NK-92 (cell line): Measurements from ENCODE around the gene MACROD2.
"Not testable (repeated sequence)": the region's sequence is repeated elsewhere in the genome, so short reads cannot be mapped to it uniquely, and the experiment has no call there.

Experiments used
- DNase-seq: peaks from one replicate; lab custom pipeline; 2025; ENCODE audit not compliant: unreplicated experiment; lab: John Stamatoyannopoulos, UW

The MACROD2 gene

DNA sequence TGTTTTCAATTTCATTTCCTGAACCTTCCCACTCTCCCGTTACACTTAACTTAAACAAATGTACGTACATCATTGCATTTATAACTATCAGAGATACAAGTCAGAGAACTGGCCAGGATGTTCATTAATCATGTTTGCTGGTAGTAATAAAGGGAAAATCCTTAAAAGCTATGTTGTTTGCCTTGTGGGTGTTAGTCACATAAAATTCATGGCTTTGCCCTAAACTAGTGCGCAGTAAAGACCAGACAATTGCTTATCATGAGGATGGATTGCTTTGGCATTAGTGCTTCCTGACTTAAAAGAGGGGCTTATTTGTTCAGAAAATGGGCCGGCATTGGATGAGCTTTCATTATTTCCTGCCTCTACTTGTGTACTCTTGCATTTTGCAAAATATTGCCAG is 1379.4 kb downstream of the MACROD2 start:
- DNase-seq: no peak

DNA sequence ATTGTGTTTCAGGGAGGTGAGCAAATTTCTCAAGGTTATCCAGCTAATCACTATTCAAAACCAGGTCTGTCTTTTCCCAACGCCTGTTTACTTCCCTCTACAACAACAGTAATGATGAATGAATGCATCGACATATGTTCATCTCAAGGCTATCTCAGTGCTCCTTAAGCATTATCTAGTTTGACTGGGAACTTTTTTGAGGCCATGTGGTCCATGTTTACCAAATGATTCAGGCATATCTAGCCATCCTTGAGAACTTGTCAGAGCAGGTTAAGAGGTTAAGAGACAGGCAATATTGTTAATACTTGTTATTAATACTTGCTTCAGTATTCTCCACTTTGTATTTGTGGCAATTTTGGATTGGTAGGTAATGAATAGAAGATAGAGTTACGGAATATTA is 1380.5 kb downstream of the MACROD2 start:
- no peak for DNase-seq

DNA sequence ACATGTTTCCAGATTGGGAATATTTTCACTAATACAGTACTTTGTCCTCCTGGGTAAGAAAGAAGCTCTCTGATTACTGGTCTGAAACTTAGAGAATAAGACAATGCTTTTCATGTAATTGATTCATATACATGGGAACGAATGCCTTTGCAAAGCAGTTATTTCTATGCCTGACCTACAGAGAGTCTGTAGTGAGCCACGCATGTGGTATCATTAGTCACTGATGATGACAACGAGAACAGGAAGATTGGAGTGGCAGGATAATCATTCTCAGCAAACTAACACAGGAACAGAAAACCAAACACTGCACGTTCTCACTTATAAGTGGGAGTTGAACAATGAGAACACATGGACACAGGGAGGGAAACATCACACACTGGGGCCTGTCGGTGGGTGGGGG is 1382.3 kb downstream of the MACROD2 start:
- not testable (repeated sequence) for DNase-seq

DNA sequence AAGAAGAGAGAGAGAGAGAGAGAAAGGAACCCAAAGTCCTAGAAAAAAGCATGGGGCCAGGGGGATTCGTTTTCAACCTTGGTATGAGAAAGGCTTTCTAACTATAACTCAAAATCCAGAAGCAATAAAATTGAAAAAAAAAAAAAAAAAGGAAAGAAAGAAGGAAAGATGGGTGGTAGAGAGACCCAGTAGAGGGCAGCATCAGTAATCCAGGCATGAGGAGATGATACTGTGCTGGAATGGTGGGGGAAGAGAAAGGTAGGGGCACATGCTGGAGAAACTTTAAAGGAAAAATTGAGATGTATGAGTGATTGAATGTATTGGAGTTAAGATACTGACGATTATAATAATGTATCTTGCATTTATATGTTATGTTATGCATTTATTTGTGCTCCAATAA is 1382.8 kb downstream of the MACROD2 start:
- DNase-seq: no peak

DNA sequence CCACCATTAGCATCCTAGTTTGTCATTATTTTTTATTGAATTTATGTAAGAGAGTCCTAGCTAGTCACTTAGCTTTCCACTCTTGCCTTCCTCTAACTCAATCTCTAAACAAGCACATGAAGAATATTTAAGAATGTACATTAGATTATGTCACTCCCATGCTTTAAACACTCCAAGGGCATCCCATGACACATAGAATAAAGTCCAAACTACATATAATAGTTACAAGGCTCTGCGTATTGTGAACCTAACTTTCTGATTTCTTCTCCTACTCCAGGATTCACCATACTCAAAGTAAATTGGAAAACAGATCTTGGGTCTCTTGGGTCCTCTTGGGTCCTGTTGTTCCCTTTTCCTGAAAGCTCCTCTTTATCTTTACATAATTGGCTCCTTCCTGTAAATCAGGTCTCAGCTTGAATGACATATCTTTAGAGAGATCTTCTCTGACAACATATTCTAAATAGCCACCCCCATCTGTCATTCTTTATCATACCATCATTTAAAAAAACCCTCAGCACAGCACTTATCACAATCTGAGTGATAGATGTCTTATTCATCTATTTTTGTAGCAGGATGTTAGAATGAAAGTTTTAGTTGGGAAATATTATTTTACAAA is 1384.5 kb downstream of the MACROD2 start:
- DNase-seq: no peak

DNA sequence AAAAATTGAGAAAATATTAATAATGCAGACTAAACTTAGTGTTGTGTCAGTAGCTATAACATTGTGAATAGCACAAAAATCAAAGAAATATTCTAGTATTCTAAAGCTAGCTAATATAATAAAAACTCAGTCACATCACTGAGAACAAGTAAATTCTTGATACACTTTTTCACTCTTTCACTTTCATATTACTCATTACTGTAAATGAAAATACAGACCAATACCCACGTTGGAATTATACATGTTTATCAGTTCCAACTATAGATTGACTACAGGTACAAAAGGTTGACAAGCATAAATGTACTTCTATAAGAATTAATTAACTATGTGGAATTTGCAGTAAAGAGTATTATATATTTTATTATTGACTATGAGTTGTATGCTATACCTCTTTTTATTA is 1385.5 kb downstream of the MACROD2 start:
- DNase-seq: no peak

DNA sequence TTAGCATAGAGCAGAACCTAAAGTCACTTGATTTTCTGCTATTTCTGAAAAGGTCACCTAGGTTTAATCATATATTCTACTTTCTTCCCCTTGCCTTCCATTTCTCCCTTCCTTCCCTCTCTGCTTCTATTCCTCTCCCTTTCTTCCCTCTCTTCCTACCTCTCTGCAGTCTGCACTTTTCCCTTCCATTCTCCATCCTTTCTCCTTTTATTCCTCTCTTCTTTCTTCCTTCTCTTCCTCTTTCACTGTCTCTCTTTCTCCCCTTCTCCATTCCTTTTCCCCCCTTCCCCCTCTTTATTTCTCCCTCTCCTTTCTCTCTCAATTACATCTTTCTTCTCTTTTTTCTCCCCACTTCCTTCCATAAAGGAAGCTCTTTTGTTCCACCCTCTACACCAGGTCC is 1391.9 kb downstream of the MACROD2 start:
- no peak for DNase-seq

DNA sequence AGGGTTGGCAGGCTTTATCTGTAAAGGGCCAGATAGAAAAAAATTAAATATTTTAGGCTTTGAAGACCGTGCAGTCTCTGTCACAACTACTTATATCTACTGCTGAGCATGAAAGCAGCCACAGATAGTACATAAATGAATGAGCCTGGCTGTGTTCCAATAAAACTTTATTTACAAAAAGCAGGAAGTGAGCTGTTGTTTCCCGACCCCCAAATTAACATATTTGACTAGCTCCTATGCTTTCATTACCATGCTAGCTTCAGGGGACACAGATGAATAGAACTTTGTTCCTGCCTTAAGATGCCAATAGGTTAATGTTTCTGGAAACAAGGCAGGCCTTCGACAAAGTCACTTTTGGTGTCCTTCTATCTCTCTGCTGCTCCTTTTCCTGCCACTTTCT is 1400.1 kb downstream of the MACROD2 start:
- DNase-seq: no peak

DNA sequence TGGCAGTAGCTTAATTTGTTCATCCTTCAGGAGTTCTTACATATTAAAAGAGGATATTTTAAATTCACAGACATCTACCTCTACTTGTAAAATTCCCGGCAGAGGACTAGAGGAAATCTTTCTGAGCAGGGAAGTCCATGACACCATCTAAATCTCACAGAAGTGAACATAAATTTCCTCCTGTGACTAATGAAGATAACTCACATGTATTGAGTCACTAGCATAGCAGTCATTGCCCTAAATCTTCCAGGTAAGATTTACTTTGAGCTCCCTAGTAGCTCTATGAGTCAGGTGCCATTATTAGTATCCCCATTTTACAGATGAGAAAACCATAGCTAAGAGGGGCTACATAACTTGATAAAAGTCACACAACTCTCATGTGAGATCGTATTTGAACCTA is 1400.7 kb downstream of the MACROD2 start:
- DNase-seq: no peak

DNA sequence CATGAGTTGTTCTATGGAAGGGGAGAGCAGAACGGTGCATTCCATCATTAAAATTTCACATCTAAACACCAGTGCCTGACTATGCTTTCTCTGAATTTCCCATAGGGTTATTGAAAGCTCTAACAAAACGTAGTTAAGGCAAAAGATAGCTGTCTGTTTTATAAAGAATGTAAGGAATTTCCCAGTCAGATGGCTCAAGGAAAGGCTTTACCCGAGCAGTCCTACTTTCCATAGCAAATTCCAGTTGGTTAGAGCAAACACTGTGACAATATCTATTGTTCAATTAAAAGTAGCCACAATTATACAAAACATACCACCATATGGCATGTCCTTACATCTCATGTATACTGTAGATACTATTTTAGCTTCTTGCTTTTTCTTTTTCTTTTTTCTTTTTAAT is 1401.6 kb downstream of the MACROD2 start:
- no peak for DNase-seq

DNA sequence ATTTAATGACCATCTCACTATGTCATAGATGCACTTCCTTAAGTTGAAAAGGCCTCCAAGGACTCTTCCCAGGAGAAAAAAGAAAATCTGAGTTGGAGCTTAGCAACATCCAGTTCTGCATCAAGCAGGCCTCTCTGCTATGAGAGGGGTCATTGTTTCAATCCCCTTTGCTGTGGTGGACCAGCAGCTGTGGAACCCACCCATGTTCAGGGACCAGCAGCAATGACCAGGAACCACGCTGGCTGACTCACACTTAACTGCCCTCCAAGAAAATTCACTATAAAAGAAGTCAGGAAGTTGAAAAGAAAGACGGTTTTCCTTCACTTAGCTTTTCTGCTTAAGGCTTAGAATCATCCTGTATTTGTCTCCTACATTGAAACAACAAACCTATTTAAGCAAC is 1404.5 kb downstream of the MACROD2 start:
- DNase-seq: no peak

DNA sequence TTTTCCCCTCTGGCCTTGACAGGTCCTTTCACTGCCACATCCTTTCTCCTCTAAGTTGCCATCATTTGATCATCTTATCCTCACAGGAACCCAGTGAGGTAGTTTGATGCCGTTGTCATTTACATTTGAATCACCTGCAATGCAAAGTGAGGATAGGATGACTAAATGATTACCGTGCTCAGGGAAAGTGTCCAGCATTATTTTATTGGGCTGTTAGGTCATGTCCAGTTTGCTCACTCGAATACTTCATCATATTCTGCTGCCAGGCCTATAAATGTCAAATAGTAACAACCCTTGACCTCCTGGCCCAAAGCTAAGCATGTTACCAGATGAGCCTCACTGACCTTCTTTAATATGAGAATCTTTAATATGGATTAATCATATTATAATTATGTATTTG is 1410.8 kb downstream of the MACROD2 start:
- no peak for DNase-seq

DNA sequence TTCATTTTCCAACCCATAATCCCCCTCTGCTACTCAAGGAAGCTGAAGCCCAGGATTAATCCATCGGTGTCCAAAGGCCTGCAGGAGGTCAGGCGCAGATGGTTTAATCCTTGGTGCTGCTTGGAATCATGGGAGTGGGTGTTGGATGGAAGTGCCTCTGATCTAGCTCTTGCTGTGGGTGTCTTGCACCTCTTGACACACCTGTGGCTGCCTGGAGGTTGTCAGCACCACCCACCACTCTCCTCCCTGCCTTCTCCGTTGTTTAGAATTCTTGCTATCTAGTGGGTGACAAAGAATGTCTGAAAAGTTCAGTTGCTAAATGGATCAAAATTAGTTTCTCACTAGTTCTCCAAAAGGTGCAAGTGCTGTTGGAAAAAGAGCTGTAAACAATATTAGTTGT is 1416.5 kb downstream of the MACROD2 start:
- no peak for DNase-seq

DNA sequence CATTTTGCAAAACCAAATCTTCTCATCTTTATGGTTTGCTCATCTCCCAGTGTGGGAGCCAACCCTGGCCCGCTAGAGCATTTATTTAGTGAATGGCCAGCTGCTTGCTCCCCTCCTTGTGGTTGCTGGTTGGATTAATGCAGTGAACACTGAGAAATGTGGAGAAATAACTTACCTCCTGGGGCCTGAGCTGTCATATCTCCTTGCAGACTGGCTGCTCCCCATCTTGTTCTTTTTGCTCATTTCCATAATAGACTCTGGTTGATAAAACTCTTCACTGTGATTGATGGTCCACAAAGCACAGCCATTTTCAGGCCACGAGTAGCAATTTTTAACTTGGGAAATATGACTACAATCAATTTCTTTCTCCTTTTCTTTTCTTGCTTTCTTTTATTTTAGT is 1420.6 kb downstream of the MACROD2 start:
- no peak for DNase-seq

DNA sequence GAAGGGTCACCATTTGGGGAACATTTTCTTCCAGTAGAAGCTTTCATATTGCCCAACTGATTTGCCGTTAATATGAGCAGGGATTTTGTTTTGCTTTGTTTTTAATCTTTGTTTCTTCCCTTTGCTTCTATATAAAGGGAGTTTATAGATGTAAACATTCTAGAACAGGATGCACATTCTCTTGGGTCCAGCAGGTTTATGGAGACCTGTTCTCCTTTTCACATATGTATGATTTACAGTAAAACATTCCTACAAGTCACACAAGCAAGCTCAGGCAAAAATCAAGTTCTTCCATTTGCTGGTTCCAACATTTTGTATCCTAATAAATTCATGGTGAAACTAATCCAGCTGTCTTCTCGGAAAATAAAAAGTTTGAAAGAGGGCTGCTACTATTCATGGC is 1424.5 kb downstream of the MACROD2 start:
- no peak for DNase-seq

DNA sequence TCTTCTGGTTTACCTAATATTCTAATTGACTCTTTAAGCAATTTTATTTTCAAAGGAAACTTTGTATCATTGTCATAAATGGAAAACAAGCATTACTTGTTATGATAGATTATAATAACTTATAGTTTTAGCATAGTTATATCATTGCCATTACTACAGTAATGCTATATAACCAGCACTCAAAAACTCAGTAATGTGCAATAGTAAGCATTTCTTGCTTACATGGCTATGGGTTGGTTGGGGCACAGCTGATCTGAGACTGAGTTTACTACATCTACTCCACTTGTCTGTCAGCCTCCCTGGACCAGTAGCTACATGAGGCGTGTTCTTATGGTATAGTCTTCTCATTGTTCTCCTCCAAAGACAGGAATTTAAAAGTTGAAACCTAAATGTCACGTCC is 1427.7 kb downstream of the MACROD2 start:
- DNase-seq: no peak

DNA sequence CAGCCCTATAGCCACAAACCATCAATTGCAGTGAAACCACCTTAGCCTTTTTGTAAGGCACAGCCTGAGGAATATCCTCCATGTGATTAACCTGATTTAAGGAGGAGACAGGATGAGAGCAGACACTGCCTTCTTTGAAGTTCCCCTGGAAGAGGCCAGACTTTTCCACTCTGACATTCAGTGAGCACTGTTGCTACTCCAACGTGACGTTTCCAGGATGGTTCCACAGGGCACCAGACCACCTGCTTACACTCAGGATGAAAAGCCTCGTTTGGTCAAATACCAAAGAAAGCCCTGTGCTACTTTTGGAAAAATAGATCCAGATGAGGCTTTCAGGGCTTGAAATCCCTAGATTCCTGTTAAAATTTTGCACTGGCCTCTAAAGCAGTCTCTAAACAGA is 1444.2 kb downstream of the MACROD2 start:
- no peak for DNase-seq

DNA sequence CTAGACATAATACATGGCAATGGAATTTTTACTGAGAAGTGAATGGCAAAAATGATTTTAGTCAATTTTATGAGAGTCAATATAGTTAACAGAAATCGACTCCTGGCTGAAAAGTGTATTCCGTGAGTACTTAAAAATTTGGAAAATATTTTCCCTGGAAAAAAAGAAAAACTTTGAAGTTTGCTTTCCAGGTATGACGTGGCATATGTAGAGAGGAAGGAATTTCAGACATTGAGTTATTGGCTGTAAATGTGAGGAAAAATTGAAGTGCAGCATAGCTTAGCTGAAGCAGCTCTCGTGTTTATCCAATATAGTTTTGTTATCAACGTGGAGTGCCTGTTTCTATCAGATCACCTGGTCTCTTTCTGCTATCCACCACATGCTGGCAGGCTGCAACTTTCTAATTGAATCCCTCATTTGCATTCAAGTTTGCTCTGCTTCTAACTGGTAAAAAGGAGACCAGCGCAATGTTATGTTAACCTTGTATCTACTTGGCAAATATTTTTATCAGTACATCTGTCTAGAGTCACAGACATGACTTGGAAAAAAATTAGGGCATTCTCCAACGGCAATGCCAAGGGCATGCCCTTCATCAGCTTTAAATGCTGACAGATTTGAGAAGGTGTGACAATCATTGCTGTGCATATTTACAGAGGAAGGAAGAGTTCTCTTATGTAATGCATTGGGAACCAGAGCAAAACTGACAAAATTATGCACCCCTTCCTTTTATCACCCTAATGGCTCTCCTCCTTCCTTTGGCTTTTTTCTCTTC is 1444.9 kb downstream of the MACROD2 start:
- no peak for DNase-seq

DNA sequence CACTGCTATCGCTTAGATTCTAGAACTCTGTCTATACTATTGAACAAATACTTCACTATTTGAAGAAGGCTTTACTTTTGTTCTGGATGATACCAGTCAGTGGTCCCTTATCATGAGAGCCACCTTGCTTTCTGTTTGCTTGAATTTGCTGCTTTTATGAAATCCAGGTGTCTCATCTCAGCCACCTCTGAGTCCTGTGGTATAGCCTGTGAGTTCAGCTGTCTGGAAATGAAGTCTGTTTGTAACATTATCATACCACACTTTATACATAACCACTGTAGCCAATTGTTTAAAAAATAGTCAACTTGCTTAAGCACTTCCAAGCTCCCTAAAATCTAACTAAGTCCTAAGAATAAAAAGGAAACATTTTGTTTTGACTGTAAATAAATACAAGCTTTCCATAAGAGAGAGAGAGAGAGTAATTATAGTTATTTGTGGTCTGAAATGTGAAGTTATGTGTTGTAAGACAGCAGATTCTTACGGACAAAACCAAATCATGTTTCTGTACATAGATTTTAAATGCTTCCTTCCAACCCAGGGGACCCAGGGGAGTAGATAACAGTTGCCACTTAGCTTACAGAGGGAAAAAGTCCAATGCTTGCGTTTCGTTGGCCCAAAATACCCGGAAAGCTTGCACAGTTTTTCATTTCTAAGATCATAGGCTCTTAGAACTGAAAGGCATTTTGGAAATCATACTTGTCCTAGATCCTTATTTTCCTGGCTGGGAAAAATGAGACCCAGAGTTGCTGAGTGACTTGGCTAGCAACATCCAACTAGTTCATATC is 1449.9 kb downstream of the MACROD2 start:
- DNase-seq: no peak

DNA sequence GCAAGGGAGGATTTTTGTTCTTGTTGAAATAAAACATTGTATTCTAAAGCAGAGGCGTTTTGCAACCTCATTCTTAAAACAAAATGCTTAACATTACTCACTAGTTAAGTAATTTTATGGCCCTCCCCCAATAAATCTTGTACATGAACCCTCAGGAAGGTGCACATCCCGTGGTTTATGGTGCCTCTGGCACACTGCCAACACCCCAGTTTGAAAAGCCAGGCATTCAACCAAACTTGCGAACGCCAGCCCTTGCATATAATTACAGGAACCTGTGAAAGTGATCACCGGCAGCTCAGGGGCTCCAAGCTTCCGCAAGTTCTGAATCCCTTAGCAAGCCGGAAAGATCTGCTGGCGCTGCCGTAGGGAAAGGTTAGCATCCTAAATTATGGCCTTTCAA is 1451.1 kb downstream of the MACROD2 start:
- no peak for DNase-seq

DNA sequence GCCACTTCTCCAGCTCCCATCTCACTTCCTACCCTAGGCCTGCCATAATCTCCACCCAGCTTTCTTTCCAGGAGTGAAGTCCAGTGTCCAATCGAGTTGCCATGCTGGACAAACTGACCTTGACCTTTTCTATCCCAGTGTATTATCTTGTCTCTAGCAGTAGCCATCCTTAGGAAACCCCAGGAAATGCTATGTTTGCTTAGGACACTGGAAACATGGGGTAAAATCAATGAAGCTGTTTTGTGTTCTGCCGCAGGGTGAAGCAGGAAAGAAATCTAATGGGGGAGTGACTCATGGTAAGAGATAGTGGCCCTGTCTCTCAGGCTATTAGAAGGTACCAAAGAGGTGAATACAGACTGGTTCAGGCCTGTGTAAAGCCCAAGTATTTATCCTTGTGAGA is 1452.2 kb downstream of the MACROD2 start:
- no peak for DNase-seq

DNA sequence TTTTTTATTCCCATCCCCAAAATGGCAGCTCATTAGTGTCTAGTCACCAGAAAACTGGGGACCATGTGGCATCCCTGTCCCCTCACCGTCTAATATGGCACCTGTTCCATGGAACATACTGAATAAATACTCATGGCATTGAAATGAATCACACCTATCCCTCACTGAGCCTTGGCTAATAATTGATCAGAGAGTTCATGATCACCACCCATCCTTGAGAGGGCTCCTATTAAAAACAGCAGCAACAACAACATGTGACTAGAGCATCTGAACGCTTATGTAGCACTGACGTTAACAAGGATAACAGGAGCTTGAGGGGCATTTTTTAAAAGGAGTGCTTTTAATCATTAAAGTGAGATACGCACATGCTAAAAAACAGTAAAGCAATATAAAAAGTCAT is 1453.7 kb downstream of the MACROD2 start:
- no peak for DNase-seq
